H1 (cell line): ENCODE data around the gene OR10J4. TPM values are rescaled to one million over a fixed set of nuclear protein-coding genes. Genes with fewer than 3 reads are reported as not detected.

Experiments
- CTCF ChIA-PET: fragments of 300-600 bp; sonication (Branson Sonifier 250); formaldehyde crosslinking; loops from one replicate; lab custom pipeline; 2021; ENCODE audit not compliant: partially characterized antibody; lab: Charles Lee
- POLR2A ChIA-PET: fragments of 300-600 bp; sonication (Branson Sonifier 250); formaldehyde crosslinking; loops from one replicate; lab custom pipeline; 2021; ENCODE audit warnings: inconsistent platforms; ENCODE audit not compliant: partially characterized antibody; lab: Charles Lee
- DNase-seq, 2 experiments: peaks; one replicate each; pipeline versions ENCODE4 v3.0.0 to v3.0.0-alpha.2; 2010 to 2022; ENCODE audit warnings: low spot score in 2 of 2, low read depth in 1 of 2, mixed read lengths in 1 of 2
- FAIRE-seq: peaks from 2 replicates; lab custom pipeline; 2011; peaks lifted over from hg19 to GRCh38; lab: Jason Lieb, UNC
- H2AFZ ChIP-seq: 2 replicates; pipeline ENCODE4 v1.8.1; 2012; ENCODE audit warnings: low read length, inconsistent platforms
- H2AK5ac ChIP-seq: 2 replicates; pipeline ENCODE4 v1.6.1; 2013; ENCODE audit warnings: low read depth, low read length
- H2BK120ac ChIP-seq: replicated peaks from 2 replicates; pipeline ENCODE3; 2013; ENCODE audit warnings: low read depth, low read length, inconsistent platforms
- H2BK12ac ChIP-seq: 2 replicates; pipeline ENCODE4 v1.6.1; 2013; ENCODE audit warnings: low read depth, low read length
- H2BK15ac ChIP-seq: 2 replicates; pipeline ENCODE4 v1.6.1; 2013; ENCODE audit warnings: low read length
- H2BK20ac ChIP-seq: 2 replicates; pipeline ENCODE4 v1.6.1; 2013; ENCODE audit warnings: low read length
- H2BK5ac ChIP-seq: 2 replicates; pipeline ENCODE4 v1.6.1; 2013; ENCODE audit warnings: low read depth, low read length
- H3K14ac ChIP-seq: 2 replicates; pipeline ENCODE4 v1.6.1; 2013; ENCODE audit warnings: inconsistent platforms; ENCODE audit not compliant: insufficient read length
- H3K18ac ChIP-seq: 2 replicates; pipeline ENCODE4 v1.6.1; 2013; ENCODE audit warnings: low read length; ENCODE audit errors: extremely low read depth
- H3K23ac ChIP-seq: 2 replicates; pipeline ENCODE4 v1.6.1; 2013; ENCODE audit warnings: inconsistent platforms; ENCODE audit not compliant: insufficient read length
- H3K23me2 ChIP-seq: 2 replicates; pipeline ENCODE4 v1.6.1; 2013; ENCODE audit warnings: low read depth, low read length
- H3K27ac ChIP-seq: 2 replicates; pipeline ENCODE4 v1.6.1; 2011; ENCODE audit warnings: low read depth, low read length, inconsistent platforms
- H3K27me3 ChIP-seq, 4 experiments: replicated peaks in 1 of 4; 1 replicate in 1 of 4; 2 replicates in 3 of 4; pipeline versions ENCODE4 v1.6.1 to v1.8.1; 2011 to 2013; ENCODE audit warnings: low read length in 3 of 4, mild to moderate bottlenecking in 3 of 4, inconsistent platforms in 2 of 4, mixed read lengths in 2 of 4, moderate library complexity in 1 of 4; ENCODE audit not compliant: control insufficient read depth in 3 of 4, insufficient read depth in 3 of 4; ENCODE audit errors: extremely low read depth in 1 of 4
- H3K36me3 ChIP-seq, 4 experiments: 2 replicates each; pipeline versions ENCODE4 v1.6.1 to v1.8.1; 2011 to 2013; ENCODE audit warnings: mild to moderate bottlenecking in 4 of 4, low read length in 3 of 4, moderate library complexity in 2 of 4, control low read depth in 1 of 4, inconsistent platforms in 1 of 4; ENCODE audit not compliant: insufficient read depth in 4 of 4, control insufficient read depth in 2 of 4
- H3K4ac ChIP-seq: replicated peaks from 2 replicates; pipeline ENCODE3; 2013; ENCODE audit warnings: low read length, low read depth, mixed read lengths, inconsistent platforms; ENCODE audit not compliant: insufficient read length
- H3K4me1 ChIP-seq, 4 experiments: replicated peaks in 1 of 4; 1 replicate in 1 of 4; 2 replicates in 3 of 4; pipeline versions ENCODE4 v1.6.1 to v1.8.1; 2011 to 2013; ENCODE audit warnings: low read length in 3 of 4, inconsistent platforms in 2 of 4, mixed read lengths in 1 of 4; ENCODE audit not compliant: insufficient read depth in 4 of 4, control insufficient read depth in 3 of 4
- H3K4me2 ChIP-seq, 2 experiments: 2 replicates each; pipeline versions ENCODE4 v1.6.1 to v1.8.1; 2011 to 2013; ENCODE audit warnings: low read depth in 2 of 2, low read length in 2 of 2, control low read depth in 1 of 2, inconsistent platforms in 1 of 2, mild to moderate bottlenecking in 1 of 2; ENCODE audit not compliant: insufficient read depth in 1 of 2
- H3K4me3 ChIP-seq, 4 experiments: fragments of 200-600, 300-600 bp in 1 of 4; sonication (generic), shearing (Covaris generic), sonication (Bioruptor Twin) in 1 of 4; 2 replicates each; pipeline versions ENCODE4 v1.5.1 to v1.8.1; 2011 to 2016; ENCODE audit warnings: low read length in 4 of 4, low read depth in 3 of 4, control low read depth in 2 of 4, inconsistent platforms in 2 of 4, mild to moderate bottlenecking in 2 of 4, mixed read lengths in 1 of 4, moderate library complexity in 1 of 4; ENCODE audit not compliant: insufficient read depth in 2 of 4; ENCODE audit errors: extremely low read depth in 1 of 4
- H3K56ac ChIP-seq: replicated peaks from 2 replicates; pipeline ENCODE3; 2013; ENCODE audit warnings: low read depth, mild to moderate bottlenecking, mixed read lengths, low read length, inconsistent platforms; ENCODE audit not compliant: insufficient read length
- H3K79me1 ChIP-seq: 2 replicates; pipeline ENCODE4 v1.6.1; 2013; ENCODE audit warnings: low read depth, low read length, control low read depth
- H3K79me2 ChIP-seq, 2 experiments: 2 replicates each; pipeline versions ENCODE4 v1.6.1 to v1.8.1; 2012 to 2013; ENCODE audit warnings: low read length in 2 of 2, mild to moderate bottlenecking in 2 of 2, inconsistent platforms in 1 of 2; ENCODE audit not compliant: insufficient read depth in 2 of 2, control insufficient read depth in 1 of 2
- H3K9ac ChIP-seq, 4 experiments: replicated peaks in 1 of 4; 1 replicate in 1 of 4; 2 replicates in 3 of 4; pipeline versions ENCODE4 v1.6.1 to v1.8.1; 2011 to 2013; ENCODE audit warnings: low read depth in 3 of 4, low read length in 3 of 4, control low read depth in 2 of 4, mild to moderate bottlenecking in 2 of 4, moderate library complexity in 2 of 4, inconsistent platforms in 1 of 4; ENCODE audit errors: extremely low read depth in 1 of 4
- H3K9me3 ChIP-seq, 2 experiments: 2 replicates each; pipeline versions ENCODE4 v1.6.1 to v1.8.1; 2012 to 2013; ENCODE audit warnings: mild to moderate bottlenecking in 2 of 2, moderate library complexity in 2 of 2, control low read depth in 1 of 2, inconsistent platforms in 1 of 2, low read depth in 1 of 2, low read length in 1 of 2, mixed read lengths in 1 of 2; ENCODE audit not compliant: insufficient read depth in 2 of 2
- H4K20me1 ChIP-seq, 2 experiments: replicated peaks in 1 of 2; 2 replicates each; pipeline versions ENCODE3 to v1.8.1; 2011 to 2013; ENCODE audit warnings: inconsistent platforms in 2 of 2, low read length in 2 of 2, mild to moderate bottlenecking in 1 of 2; ENCODE audit not compliant: insufficient read depth in 2 of 2, control insufficient read depth in 1 of 2
- H4K5ac ChIP-seq: 2 replicates; pipeline ENCODE4 v1.6.1; 2013; ENCODE audit warnings: low read length, low read depth, mixed read lengths, inconsistent platforms; ENCODE audit not compliant: insufficient read length
- H4K8ac ChIP-seq: 2 replicates; pipeline ENCODE4 v1.8.0; 2013; ENCODE audit warnings: mild to moderate bottlenecking, moderate library complexity, low read length, inconsistent platforms; ENCODE audit not compliant: insufficient read depth; ENCODE audit errors: extremely low read depth
- H4K91ac ChIP-seq: replicated peaks from 2 replicates; pipeline ENCODE3; 2013; ENCODE audit warnings: low read length, mixed read lengths, inconsistent platforms; ENCODE audit not compliant: insufficient read length
- BACH1 ChIP-seq: IDR thresholded peaks from 2 replicates; pipeline ENCODE4 v1.6.1; 2012; ENCODE audit warnings: low read length, improper control_type of control experiment
- EGR1 ChIP-seq: IDR thresholded peaks from 2 replicates; pipeline ENCODE4 v1.6.1; 2011; ENCODE audit warnings: low read depth, low read length, borderline replicate concordance
- JUND ChIP-seq: IDR thresholded peaks from 2 replicates; pipeline ENCODE4 v1.6.1; 2011; ENCODE audit warnings: mild to moderate bottlenecking, improper control_type of control experiment, low read length
- KDM5A ChIP-seq: fragments of 200-600 bp; IDR thresholded peaks from 2 replicates; pipeline ENCODE4 v1.7.1; 2012; ENCODE audit warnings: mild to moderate bottlenecking, low read length, inconsistent platforms, mixed read lengths
- POLR2AphosphoS5 ChIP-seq: IDR thresholded peaks from 2 replicates; pipeline ENCODE4 v1.6.1; 2011; ENCODE audit warnings: low read depth, low read length
- SIX5 ChIP-seq: IDR thresholded peaks from 2 replicates; pipeline ENCODE4 v1.6.1; 2011; ENCODE audit warnings: mild to moderate bottlenecking, low read depth, low read length
- SP1 ChIP-seq: IDR thresholded peaks from 2 replicates; pipeline ENCODE4 v1.6.1; 2011; ENCODE audit warnings: low read depth, low read length
- SP2 ChIP-seq: IDR thresholded peaks from 2 replicates; pipeline ENCODE4 v1.6.1; 2012; ENCODE audit warnings: mild to moderate bottlenecking, low read length, inconsistent platforms
- WGBS, 2 experiments: shearing (Covaris generic) in 1 of 2; methylation state at CpG; one replicate each; pipeline versions ENCODE4 v1.1.6 to v1.1.7; 2013 to 2015; ENCODE audit warnings: low lambda C conversion rate in 2 of 2, mixed read lengths in 2 of 2, inconsistent platforms in 1 of 2, low coverage in 1 of 2, missing lambda C conversion rate in 1 of 2; ENCODE audit not compliant: insufficient replicate concordance in 2 of 2, insufficient coverage in 1 of 2, insufficient read length in 1 of 2; ENCODE audit errors: extremely low coverage in 1 of 2, missing lambda C conversion rate in 1 of 2; 5-methylcytosine and 5-hydroxymethylcytosine counted together
- polyA plus RNA-seq, 7 experiments: library from polyadenylated mRNA; depleted of rRNA in 3 of 7; stranded (reverse) in 5 of 7; unstranded in 2 of 7; fragments of >200 nt in 5 of 7; fragments of 200-250 nt in 2 of 7; gene quantifications; 1 replicate in 5 of 7; 2 replicates in 1 of 7; 4 replicates in 1 of 7; pipeline versions ENCODE4 v1.2.1 to v1.2.3, GENCODE V29; 2011 to 2013; ENCODE audit warnings: missing spikeins in 2 of 7, mixed read lengths in 2 of 7
- total RNA-seq: library from RNA; stranded (reverse); fragmentation: NEBNext Ultra II Directional; extraction: Animal tissue kit (Norgen Biotek cat#: 25700); gene quantifications from 2 replicates; pipeline ENCODE4 v1.2.1, GENCODE V29; 2021

Gene OR10J4
- total and polyA plus RNA-seq, 2 of the 8 experiments (the other 6 are each of a cell fraction or from before 2014, with no cell fraction given) = not detected

- Histone ChIP-seq H3K4ac (no peak overlapping the region), H3K56ac (no peak overlapping the region), H3K23me2 (no peaks in the 10 kb centered on the region), H2BK20ac (no peak overlapping the region), H4K8ac (no peak overlapping the region), H4K20me1 (no peaks in the 10 kb centered on the region), H3K27ac (no peak overlapping the region), H3K4me1 (no peaks in the 10 kb centered on the region), H2BK120ac (no peak overlapping the region), H3K9ac (no peak overlapping the region), H4K91ac (no peak overlapping the region), H3K14ac (no peak overlapping the region), H3K79me2 (no peaks in the 10 kb centered on the region), H2AK5ac (no peak overlapping the region), H3K9me3 (peaks cover 63 to 68% of the 10 kb centered on the region in 2 experiments), H2BK15ac (no peak overlapping the region), H3K36me3 (no peaks in the 10 kb centered on the region; a peak in 1 of 8 replicates), H3K27me3 (no peaks in the 10 kb centered on the region), H4K5ac (no peak overlapping the region), H3K23ac (no peak overlapping the region), H2AFZ (no peak overlapping the region), H3K79me1 (no peaks in the 10 kb centered on the region), H3K4me3 (no peak overlapping the region), H2BK12ac (no peak overlapping the region), H3K4me2 (no peak overlapping the region), H2BK5ac (no peak overlapping the region), H3K18ac (no peak overlapping the region)
- DNase-seq (no peak), FAIRE-seq (no peak)
- 74% methylated on average over 4 of the region's 4 CpGs; no CpG with 5 or more reads in 1 of the 2 experiments for WGBS, 2 experiments
- POLR2A ChIA-PET = no interaction called here
- TF ChIP-seq EGR1 (no peak), KDM5A (no peak), SP1 (no peak), SIX5 (no peak), BACH1 (no peak), POLR2AphosphoS5 (no peak), SP2 (no peak), JUND (no peak)
- CTCF ChIA-PET = interaction anchor here (0.6 kb wide), 1 partner anchor 223 kb away, joined by 3 read pairs; no protein-coding TSS in a partner anchor
Measured at GRCh38 chr1:159469921-159470533, 38.0 kb downstream of the OR10J4 start.
